HG02981 (cell line): ENCODE data around the gene AUTS2.
"Not testable (repeated sequence)": the region's sequence is repeated elsewhere in the genome, so short reads cannot be mapped to it uniquely, and the experiment has no call there.

Experiments used
- ATAC-seq: cut with Tn5 transposase; IDR thresholded peaks from one replicate; pipeline ENCODE4 v1.9.1; 2021; ENCODE audit warnings: mild to moderate bottlenecking, moderate library complexity; ENCODE audit not compliant: unreplicated experiment

AUTS2 gene

DNA sequence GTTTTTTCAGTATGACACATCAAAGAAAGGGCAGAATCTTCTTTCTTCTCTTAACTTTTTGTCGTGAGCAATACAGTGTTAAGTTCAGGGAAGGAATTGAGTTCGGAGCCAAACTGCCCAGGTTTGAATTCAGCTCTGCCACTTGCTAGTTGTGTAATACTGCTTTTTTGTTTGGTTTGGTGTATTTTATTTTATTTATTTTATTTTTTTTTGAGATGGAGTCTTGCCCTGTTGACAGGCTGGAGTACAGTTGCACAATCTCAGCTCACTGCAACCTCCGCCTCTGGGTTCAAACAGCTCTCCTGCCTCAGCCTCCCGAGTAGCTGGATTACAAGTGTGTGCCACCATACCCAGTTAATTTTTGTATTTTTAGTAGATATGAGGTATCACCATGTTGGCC, 993.9 kb downstream of the AUTS2 start:
- ATAC-seq = no peak

DNA sequence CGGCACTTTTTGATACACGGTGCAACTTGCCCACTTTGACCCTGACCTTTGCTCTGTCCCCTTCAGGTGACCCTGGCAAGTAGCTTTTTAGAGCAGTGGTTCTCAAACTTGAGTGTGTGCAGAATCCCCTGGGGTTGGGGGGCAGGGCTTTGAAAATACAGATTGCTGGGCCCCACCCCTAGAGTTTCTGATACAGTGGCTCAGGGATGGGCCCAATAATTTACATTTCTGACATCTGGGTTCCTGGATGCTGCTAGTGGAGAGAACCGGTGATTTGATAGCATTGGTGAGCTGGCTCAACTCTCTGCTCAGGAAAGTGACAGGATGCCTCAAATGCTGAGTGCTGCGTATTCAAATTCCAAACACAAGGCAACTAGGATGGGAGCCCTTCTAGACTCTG, 995.9 kb downstream of the AUTS2 start:
- ATAC-seq = no peak

DNA sequence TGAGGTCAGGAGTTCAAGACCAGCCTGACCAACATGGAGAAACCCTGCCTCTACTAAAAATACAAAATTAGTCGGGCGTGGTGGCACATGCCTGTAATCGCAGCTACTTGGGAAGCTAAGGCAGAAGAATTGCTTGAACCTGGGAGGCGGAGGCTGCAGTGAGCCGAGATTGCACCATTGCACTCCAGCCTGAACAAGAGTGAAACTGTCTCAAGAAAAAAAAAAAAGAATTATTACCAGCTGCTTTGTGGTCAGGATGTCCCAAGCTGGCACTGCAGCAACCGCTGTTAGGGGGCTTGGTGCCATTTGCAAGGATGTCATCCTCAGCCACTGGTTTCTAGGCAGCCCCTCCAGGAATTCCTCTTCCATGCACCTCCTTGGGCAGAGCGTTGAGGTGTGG, 996.6 kb downstream of the AUTS2 start:
- not testable (repeated sequence) for ATAC-seq

DNA sequence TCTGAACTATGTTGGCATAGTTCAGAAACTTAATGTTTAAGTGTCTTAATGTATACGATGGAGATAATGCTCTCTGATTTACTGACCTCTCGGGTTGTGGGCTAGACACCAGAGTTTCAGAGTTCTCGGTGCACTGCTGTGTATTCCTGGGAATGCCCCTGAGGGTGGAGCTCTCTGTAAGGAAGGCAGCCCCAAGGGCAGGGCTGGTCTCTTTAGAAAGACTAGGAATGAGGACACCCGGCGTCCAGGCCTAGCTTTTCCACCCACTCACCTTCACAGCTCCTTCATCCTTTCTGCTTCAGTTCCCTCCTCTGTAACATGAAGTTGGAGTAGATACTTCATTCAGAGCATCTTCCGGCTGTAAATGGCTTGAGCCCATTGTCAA, 997.1 kb downstream of the AUTS2 start:
- ATAC-seq = no peak

DNA sequence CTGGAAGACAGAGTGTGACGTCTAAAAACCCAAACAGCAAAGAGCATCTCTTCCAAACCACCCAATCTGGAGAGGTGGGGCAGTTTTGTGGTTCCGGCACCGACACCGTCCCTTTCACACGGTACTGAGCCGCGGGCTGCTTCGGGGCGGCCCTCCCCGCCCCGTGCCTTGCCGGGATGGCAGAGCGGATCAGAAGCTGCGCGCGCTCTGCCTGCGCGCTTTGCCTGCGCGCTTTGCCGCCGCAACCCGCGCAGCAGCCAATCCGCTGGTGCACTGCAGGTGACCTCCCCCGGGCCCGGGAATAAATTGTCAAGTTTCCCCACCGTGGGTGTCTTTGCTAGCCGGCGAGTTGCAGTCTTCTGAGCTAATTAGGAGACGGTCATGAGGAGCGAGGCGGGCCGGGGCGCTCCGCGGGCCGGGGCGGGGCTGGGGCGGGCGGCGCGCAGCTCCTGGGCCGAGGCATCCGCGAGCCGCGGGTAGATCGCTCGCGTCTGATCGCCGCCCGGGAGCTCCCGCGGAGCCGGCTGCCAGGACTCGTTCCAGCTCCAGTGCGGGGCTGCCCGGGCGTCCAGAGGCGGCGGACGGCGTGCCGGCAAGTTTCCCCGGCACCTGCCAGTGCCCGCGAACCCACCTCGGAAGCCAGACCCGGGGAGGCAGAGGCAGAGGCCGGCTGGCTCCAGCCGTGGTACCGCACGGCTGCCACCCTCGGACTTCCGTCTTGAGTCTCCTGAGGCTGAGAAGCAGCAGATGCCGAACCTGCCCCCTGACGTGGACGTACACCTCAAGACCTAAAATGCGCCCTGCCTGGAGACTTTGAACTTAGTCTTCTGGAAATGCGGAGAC, 997.7 kb downstream of the AUTS2 start:
- no peak for ATAC-seq

DNA sequence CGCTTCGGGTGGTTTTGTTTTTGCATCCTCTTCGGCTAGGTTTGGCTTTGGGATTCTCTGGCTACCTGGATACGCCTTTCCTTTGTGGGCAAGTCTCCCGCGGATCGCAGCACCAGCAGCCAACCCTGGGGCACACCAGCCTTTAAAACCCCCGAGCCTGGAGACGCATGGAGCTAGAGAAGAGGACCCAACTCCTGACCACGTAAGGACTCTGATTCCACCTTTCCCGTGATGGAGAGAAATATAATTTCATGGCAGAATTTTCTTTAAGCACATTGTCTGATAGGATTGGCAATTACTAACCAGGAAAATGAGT, 998.3 kb downstream of the AUTS2 start:
- ATAC-seq = no peak

DNA sequence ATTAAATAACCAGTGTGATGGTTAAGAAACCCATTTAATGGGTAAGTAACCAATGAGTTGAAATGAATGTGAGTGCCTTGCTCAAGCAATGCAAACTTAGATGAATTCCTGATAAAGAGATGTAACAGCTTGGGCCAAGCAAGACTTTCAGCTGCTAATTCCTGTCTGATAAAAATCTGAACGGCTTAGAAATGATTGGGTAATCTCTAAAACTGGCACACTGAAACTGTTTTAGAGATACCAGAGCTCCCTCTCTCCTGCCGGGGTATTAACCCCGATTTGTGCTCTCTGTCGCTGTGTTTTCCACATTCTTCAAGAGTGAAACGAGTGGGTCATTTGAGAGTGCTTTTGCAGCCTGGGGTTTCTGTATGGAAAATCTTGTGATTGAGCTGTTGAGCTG, 998.8 kb downstream of the AUTS2 start:
- no peak for ATAC-seq

DNA sequence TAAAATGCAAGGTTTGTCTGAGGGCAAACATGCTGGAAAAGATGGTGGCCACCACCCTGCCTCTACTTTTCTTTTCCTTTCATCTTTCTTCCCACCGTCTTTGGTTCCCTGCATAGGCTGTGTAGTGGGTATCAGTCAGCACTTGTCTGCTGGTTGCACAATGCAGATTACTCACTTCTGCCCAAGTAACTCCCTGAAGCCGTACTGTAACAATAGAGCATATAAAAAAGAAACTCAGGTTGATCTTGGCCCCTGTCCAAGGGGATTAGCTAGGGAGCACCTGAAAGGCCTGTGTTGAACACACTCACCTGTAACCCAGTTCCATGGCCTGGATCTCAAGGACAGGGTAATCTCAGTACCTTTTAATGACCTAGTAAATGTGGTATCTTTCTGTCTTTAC, 1000.7 kb downstream of the AUTS2 start:
- ATAC-seq = no peak

DNA sequence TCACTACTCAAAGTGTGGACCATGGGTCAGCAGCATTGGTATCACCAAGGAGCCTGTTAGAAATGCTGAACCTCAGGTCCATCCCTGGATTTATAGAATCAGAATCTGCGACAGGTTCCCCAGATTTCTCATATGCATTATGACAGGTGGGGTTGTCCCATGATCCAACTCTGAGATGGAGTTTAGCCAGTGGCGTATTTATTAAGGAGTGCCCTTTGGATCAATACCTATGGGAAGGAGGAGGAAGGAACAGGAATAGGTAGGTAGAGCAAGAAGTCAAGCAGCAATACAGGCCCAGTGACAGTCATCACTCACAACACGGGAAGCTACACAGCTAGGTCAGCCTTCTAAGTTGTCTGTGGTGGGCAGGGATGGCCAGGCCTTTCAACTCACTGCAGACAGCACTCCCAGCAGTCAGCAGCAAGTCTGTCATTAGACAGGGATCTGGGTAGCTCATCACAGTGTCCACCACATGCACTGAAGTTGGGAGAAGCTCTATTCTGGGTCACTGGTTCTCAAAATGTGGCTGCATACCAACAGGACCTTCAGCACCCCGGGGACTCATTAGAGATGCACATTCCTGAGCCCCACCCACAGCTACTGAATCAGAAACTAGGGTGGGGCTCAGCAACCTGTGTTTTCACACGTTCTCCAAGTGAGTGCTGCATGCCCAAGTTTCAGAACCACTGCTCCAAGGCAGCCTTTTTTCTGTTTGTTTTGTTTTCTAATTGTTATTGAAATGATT, 1001.3 kb downstream of the AUTS2 start:
- no peak for ATAC-seq

DNA sequence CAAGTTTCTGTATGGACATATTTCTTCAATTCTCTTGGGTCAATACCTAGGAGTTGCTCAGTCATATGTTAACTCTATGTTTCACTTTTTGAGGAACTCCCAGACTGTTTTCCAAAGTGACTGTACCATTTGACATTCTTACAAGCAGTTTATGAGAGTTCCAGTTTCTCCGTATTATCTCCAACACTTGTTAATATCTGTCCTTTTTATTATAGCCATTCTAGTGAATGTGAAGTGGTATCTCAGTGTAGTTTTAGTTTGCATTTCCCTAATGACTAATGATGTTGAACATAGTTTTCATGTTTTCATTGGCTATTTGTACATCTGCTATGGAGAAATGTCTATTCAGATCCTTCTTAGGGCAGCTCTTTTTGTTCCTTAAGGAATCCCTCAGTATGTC, 1002.7 kb downstream of the AUTS2 start:
- ATAC-seq = no peak

DNA sequence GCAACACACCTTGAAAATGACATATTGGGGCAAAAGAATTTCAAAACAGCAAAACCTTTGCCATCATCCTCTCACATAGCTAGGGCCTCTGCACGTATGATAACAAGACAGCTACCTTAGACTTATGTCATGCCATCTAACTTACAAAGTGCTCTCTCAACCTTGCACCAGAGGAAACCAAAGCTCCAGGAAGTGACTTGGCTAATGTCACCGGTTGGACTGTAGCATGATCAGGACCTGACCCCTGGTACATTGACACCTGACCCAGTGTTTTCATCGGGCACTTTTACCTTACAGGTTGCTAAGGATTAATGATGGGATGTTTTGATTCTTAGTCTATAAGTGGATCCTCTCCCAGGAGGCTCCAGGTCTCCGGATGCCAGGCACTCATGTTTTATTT, 1003.8 kb downstream of the AUTS2 start:
- ATAC-seq = no peak

DNA sequence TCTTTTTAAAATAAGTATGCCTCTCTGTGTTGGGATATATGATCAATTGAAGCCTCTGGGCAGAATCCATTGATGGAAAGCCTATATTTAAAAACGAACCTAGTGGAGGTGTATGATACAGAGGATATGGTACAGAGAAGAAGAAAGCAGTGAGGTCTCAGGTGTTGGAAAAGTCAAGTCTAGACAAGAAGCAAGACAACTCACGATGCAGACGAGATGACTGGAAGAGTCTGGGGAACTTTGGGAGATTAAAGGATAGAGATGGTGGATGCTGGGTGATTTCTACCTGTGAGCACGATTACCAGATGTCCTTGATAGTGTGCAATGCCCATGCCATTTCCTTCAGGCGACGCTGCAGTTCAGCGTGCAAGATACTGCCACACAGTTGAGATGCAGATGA, 1009.0 kb downstream of the AUTS2 start:
- no peak for ATAC-seq

DNA sequence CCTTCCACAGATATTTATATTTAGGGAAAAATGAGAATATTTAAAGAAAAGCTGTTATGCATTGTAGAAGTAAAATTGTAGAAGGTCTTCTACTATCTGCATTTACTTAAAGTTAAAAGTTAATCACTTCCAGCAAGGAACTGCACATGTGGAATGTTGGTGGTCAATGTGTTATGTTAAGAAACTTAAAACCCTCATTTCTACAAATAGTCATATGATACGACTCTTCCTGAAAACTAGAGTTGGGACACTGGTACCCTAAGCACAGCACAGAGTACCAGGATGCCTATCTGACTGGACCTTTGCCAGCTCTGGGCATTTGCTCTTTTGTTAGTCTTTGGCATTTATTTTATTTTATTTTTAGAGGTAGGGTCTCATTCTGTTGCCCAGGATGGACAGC, 1009.5 kb downstream of the AUTS2 start:
- no peak for ATAC-seq

DNA sequence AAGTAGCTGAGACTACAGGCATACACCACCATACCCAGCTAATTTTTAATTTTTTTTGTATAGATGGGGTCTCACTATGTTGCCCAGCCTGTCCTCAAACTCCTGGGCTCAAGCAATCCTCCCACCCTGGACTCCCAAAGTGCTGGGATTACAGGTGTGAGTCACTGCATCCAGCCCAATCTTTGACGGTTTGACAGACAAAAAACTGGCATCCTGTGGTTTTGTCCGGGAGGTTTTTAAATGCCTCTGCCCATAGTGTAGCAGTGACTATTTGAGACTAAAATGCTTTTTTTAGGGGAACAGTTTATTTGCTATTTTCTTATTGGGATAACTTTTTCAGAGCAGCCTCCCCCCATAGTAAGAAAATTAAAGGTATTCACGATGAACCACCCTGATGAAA, 1010.0 kb downstream of the AUTS2 start:
- ATAC-seq = no peak

DNA sequence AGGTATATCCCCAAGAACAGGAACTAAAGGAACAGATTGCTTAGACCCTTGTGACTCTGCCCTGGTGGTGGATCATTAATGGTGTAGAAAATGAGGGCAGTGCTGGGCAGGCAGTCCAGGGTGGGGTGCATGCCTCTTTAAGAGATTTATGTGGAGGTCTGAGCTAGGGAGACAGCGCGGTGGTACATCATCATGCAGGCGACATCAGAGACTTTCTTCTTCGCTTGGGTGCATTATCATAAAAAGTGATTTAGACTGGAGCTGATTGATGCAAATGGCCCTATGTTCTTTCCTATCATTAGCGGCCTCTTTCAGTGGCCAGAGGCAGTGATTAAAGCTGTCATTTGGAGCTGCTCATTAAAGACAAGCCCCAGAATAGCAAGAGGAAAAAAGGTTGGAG, 1014.5 kb downstream of the AUTS2 start:
- no peak for ATAC-seq

DNA sequence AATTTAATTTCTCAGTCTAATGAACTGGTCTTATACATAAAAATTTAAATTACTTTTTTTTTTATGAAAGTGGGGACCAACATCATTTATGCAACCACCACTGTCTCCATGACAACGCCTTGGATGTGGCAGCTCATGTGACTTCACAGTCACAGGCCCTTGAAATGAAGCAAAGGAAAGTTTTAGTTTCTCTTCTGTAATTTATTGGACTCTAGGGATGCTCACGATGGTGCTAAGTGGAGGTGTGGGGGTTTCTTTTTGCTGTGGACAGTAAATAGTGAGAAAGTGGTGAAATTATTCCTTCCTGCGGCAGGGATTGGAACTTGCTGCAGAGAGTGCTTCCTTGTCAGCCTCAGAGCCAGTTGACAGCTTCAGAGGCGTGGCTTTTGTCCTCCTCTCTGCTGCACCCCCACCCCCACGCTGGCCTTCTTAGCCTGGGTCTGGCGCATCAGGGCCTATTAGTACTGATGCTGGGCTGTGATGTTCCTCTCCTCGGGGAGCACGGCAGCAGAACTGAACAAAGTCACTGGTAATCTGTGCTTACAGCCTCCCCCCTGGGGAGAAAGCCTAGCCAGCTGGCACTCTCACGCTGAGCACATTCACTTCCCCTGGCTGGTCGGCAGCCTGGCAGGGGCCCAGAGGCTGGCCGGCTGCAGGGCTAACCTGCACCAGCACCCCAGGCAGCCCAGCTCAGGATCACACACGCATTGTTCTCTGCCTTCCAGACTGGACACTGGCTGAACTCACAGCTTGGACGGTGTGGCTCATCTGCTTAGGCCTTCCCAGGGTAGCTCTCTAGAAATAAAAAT, 1016.2 kb downstream of the AUTS2 start:
- peak; percentile 48 for ATAC-seq

DNA sequence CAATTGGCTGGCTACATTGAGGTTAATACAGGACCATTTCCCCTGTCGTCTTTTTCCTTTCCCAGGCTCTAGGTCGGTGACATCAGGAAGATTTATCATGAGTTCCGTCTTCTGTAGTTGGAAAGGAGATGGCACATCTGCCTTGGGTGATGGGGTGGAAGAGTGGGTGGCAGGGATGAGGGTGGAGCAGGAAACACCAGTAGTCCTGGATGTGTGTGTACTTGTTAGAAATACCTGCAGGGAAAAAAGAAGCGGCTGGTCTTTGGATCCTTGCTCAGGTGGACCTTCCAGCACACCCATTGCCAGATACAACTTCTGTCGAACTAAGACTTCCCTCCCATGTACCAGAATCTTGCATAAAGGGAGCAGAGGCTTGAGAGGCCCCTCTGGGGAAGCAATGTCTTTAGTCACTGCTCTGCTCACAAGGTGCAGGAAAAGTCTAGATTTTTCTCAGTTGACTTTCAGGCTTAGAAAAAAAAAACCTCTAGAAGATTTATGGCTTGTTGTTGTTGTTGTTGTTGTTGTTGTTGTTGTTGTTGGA, 1016.9 kb downstream of the AUTS2 start:
- ATAC-seq = no peak

DNA sequence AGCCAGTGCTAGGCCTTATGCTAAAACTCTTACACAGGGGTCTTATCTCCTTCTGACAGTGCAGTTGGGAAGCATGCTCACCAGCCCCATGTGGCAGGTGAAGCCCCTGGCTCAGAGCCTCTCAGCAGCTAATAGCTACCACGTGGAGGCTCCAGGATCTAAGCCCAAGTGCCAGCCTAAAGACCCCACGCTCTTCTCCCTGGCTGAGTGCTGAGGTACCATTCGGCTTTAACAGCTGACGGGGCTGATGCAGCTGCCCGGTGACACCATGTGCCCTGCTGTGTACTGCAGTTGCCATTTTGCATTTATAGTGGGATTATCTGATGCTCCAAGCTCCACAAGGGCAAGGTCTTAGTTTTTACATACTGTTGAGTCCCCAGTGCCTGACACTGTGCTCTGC, 1017.9 kb downstream of the AUTS2 start:
- ATAC-seq = no peak

DNA sequence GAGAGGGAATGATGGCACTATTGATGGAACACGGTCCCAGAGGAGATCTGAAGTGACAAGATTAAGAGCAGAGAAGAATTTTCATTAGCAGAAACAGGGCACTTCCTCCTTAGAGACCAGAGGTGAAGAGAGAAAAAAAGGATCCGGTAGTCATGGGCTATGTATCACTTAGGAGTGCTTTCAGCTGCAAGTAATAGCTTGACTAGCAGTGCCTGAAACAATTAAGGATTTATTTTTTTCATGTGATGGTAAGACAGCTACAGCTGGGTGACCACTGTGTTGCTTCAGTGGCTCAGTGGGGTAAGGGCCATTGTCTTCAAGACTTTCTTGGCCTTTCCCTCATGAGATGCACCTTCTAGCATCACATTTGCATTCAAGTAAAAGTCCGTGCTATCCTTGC, 1018.5 kb downstream of the AUTS2 start:
- ATAC-seq = no peak

DNA sequence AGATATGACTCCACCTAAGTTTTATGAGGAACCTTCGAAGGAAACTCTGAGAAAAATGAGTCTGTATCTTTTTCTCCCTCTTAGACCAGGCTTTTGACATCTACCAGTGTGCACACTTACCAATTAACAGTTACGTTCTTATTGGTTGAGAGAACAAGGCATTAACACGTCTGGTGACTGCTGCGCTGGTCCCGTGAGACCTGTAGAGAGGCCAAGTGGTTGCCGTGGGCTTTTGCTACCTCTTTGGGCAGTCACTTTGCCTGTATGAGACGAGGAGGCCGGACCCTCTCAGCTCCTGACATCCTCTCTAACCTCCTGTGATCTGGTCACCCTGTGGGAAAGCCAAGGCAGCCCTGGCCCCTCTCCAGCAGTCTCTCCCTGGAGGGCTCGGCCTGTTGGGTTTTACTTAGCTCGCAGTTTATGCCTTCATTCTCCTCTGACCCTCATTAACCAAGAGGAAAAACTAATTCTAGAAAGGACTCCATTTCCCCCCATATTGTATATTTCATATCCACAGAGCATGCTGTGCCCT, 1019.8 kb downstream of the AUTS2 start:
- ATAC-seq = no peak

DNA sequence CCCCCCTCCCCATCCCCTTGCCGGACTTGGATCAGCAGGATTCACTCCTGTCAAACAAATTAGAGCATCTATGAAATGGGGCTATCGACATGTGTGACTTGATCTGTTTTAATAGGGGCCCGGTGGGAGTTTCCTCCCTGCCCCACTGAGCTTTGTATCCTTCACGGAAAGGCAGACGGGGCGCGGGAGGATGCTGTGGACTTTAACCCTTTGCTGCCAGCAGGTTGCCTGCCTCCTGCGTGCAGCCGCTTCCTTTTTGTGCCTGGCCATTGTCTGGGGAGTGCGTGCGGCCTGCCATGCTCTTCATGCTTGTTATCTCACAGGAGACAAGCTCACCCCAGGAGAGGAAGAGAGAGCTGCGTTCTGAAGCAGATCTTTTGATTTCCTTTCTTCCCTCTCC, 1020.9 kb downstream of the AUTS2 start:
- ATAC-seq = no peak
